SK-MEL-5 (cell line): ENCODE data around the gene DHRS7B. TPM values are rescaled to one million over a fixed set of nuclear protein-coding genes. Genes with fewer than 3 reads are reported as not detected.
"Not testable (repeated sequence)": the region's sequence is repeated elsewhere in the genome, so short reads cannot be mapped to it uniquely, and the experiment has no call there.

ENCODE experiments used
- DNase-seq: peaks from one replicate; pipeline ENCODE4 v3.0.0-alpha.2; 2016; ENCODE audit warnings: low read depth, low spot score
- in situ Hi-C: cut with HindIII; loops from 2 replicates; pipeline ENCODE4 v1.10.0; 2016; ENCODE audit warnings: low sequenced_read_pairs, high pct_unique_total_duplicates, low pct_unique_long_range_greater_than_20kb
- polyA plus RNA-seq, 2 experiments: library from polyadenylated mRNA; depleted of rRNA; stranded (reverse); fragments of >200 nt; gene quantifications; 2 replicates each; pipeline ENCODE4 v1.2.3, GENCODE V29; 2015
- total RNA-seq: library from RNA; depleted of rRNA; stranded (reverse); fragments of >200 nt; shearing (Covaris generic); gene quantifications from 2 replicates; pipeline ENCODE4 v1.2.3, GENCODE V29; 2014; rRNA removed

Gene DHRS7B, protein sequence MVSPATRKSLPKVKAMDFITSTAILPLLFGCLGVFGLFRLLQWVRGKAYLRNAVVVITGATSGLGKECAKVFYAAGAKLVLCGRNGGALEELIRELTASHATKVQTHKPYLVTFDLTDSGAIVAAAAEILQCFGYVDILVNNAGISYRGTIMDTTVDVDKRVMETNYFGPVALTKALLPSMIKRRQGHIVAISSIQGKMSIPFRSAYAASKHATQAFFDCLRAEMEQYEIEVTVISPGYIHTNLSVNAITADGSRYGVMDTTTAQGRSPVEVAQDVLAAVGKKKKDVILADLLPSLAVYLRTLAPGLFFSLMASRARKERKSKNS
- total RNA-seq: 17.7 and 24.4 TPM in 2 replicates
- 18.4 and 20.0 TPM in 2 replicates for polyA plus RNA-seq (2015; cell fraction: cytosol; rRNA removed)
- 0.65 and 10.2 TPM in 2 replicates for polyA plus RNA-seq (2015; cell fraction: nucleus; rRNA removed)

DNA sequence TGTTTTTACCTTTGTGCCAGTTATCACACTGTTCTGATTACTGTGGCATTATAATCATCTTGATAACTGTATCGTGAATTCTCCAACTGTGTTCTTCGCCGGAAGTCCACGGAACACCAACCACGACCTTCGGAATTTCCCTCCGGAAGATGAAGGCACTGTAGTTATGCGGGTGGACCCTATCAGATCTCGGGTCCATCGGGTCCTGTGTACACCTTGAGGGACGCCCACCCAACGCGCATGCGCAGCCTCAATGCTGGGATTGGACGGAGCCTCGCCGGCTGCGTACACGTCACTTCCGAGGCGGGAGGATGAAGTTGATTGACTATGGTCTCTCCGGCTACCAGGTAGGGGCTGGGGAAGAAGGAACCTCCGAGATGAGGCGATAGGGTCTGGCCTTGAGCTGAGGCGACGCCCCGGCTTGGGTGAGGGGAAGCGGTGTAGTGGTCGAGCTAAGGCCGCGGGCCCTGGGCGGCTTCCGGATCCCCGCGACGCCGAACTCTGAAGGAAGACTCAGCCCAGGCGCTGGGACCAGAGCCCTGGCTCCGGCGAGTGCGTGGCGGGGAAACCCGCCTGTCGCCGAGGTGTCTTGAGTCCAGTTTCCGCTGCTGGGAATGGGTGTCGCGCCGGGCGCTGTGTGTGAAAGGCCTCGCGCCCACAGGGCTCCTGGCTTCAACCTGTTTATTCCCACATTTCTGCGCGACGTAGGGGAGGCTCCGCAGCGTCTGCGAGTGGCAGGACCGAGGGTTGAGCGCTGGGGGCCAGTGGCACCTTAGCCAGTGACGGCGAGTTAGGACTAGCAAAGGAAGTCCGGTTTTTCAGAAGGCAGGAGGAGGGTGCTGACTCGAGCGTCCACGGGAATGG is at the start of gene DHRS7B:
Gene DHRS7B, plus strand, starts transcription at position 320 of the 864 bp plus-strand sequence. Its CDS starts 8 bp downstream, at position 328.
- DNase-seq: peak; percentile 96
- in situ Hi-C loops: no loop called here

DNA sequence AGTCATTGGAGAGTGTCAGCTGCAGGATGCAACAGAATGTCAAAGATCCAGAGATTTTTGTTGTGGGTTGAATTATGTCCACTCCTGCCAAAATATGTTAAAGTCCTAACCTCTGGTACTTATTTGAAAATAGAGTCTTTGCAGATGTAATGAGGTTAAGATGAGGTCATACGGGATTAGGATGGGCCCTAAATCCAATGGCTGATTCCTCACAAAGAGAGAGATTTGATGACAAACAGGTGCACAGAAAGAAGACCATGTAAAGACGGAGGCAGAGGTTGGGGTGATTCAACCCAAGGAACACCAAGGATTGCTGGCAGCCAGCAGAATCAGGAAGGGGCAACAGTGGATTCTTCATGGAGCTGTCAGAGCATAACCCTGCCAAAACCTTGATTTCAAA is 49.5 kb upstream of the DHRS7B start:
- in situ Hi-C loops: no loop called here
- DNase-seq: no peak

DNA sequence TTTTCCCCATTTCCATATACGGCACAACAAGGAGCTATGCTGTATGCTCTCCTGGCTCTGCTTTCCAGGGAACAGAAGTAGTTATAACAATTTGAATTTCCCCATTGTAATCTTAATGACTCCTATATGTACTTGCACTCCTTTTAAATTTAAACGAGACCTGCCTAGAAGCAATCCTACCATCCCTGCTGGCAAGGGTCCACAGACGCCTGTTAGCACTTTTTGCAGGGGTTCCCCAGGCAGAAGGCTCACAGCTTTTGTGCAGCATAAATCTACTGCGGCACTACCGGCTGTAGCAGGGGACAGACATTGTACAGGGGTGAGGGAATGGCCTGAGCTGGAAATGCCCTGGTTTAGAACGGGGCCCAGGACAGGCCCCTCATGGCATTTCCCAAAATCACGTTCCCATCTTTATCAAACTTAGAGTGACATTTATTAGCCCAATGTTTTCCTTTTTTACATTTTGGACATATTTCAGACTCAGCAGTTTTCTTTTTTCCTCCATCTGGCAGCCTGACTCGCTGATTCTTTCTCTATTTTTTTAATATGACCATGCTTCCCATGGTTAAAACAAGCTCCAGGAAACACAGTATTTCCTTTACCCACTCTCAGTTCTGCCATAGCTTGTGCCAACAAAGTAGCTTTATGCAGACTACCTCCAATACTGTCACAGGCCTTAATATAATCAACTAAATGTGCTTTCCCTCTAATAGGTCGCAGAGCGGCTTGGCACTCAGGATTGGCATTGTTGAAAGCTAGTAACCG is 48.6 kb upstream of the DHRS7B start:
- no peak for DNase-seq
- in situ Hi-C loops: no loop called here

DNA sequence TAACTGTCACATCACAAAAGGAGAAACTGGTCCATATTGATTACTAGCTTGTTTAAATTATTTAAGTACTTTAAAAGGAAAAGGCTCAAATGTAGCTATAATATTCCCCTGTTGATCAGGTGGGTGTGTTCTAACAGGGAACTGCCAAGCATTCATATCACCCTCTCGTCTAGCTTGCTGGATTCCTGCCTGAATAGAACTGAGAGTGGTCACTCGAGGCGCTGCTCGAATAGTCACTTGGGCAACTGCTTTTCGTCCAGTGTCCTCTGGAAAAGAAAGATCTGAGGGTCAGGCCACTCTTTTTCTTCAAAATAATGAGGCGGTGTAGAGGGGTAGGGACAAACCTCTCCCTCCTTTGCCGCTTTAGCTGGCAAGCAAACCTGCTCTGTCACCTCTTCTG is 47.6 kb upstream of the DHRS7B start:
- in situ Hi-C loops: no loop called here
- no peak for DNase-seq

DNA sequence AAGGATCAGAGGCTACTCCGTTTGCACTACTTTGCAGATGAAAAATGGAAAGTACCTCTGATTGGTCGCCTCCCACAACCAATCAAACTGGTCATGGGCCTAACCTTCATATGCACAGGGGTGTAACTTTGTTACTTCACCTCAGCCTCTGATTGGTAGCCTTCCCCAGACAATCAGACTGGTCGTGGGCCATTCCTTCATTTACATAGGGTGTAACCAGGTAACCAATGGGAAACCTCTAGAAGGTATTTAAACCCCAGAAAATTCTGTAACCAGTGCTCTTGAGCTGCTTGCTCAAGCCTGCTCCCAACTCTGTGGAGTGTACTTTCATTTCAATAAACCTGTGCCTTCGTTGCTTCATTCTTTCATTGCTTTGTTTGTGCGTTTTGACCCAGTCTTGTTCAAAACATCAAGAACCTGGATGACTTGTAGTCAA is 44.7 kb upstream of the DHRS7B start:
- DNase-seq: peak; percentile 38
- in situ Hi-C loops: no loop called here

DNA sequence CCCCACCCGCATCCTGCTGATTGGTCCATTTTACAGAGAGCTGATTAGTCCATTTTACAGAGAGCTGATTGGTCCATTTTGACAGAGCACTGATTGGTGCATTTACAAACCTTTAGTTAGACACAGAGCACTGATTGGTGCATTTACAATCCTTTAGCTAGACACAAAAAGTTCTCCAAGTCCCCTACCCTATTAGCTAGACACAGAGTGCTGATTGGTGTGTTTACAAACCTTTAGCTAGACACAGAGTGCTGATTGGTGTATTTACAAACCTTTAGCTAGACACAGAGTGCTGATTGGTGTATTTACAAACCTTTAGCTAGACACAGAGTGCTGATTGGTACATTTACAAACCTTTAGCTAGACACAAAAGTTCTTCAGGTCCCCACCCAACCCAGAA is 41.5 kb upstream of the DHRS7B start:
- in situ Hi-C loops, DNase-seq: not testable (repeated sequence)

DNA sequence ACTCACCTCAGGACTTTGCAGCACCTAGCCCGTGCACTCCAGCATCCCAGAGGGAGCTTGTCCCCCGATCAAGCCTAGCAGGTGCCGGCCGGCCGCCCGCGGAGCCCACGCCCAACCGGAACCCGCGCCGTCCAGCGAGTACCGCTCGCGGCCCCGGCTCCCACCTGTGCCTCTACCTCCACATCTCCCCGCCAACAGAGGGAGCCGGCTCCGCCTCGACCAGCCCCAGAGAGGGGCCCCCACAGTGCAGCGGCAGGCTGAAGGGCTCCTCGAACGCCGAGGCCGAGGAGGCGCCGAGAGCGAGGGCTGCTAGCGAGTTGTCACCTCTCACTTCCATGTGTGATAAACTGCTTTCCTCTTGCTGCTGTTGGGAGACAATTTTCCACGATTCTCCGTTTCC is 41.1 kb upstream of the DHRS7B start:
- DNase-seq: no peak
- in situ Hi-C loops: no loop called here

DNA sequence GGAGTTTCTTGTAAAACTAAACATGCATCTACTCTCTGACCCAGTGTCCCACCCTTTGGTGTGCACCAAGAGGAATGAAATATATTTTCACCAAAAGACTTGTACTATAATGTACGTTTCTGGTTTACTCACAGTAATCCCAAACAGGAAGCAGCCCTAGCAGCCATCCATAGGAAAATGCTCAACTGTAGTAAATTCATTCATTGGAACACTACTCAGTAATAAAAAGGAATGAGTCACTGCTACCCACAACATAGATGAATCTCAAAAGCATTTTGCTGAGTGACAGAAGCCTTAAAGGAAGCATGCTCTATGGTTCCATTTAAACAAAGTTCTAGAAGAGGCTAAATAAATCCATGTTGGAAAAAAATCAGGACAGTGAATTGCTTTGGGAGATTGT is 37.6 kb upstream of the DHRS7B start:
- in situ Hi-C loops: no loop called here
- peak; percentile 56 for DNase-seq

DNA sequence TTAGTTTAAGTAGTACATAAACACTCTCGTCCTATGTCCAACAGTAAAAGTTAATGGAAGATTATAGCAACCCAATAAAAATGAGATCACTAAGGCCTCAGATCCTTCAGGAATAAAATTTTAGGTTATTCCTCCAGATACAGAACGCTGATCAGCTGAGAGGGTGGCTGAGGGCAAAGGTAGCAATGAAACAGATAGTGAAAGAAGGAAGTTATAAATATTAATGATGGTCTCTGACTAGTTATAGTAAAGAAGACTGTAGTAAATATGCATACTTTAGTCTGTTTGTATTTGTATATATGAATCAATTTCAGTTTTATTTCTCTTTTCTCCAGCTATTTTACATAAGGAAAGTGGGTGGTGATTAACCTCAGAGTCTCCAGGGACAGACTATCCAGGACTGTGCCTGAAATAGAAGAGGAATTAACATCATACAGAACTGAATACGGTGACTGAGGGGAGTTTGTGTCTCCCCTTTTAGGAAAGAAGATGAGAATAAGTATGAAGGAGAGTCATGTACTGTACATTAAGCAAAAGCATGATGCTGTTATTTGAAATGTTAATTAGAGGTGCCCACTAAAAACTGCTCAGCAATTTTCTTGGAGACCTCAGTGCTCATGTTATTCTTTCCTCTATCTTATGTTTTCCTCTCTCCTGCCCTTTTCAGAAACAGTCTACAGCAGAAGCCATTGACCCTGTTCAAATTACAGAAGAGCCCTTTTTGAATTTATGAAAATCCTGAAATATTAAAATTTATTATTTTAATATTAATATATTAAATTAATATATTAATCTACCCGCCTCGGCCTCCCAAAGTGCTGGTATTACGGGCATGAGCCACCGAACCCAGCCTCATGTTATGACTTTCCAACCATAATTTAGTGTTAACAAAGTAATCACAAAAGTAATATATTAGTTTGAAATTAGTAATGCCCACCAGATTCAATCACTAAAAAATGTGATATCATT is 36.5 kb upstream of the DHRS7B start:
- in situ Hi-C loops: no loop called here
- DNase-seq: peak; percentile 26

DNA sequence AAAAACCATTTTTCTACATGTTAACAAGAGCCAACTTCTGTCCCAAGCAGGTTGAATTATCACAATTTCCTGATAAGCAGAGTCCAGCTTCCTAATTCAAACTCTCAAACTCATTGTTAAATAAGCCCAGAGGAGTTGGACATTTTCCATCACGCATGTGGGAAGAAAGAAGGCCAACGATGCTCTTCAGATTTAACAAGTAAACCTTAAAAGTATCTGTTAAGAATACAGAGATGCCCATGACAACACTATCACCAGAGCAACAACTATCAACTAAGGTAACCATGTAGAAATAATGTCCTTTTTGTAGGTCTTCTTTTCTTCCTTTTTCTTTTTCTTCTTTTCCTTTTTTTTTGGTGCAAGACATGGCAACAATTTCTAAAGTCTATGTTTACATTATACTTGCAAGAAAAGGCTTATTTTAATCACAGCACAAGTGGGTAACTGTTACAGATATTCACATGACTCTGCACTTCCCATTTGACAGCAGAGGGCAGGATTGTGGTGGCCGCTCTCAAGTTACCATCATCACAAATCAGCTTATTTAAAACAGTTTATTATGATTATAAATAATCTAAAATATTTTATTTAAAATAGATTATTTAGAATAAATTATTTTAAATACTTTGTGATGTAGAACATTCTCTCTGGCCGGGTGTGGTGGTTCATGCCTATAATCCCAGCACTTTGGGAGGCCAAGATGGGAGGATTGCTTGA is 35.7 kb upstream of the DHRS7B start:
- peak; percentile 78 for DNase-seq
- in situ Hi-C loops: no loop called here

DNA sequence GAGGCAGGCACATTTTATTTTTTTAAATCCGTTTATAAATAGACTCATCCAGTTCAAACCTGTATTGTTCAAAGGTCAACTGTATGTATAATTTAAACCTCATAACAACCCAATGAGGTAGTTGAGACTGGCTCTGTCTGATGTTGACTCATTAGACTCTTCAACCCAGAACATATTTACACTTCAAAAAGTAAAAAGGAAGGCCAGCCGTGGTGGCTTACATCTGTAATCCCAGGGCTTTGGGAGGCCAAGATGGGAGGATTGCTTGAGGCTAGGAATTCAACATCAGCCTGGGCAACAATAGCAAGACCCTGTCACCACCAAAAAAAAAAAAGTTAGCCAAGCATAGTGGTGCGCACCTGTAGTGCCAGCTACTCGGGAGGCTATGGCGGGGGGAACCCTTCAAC is 32.5 kb upstream of the DHRS7B start:
- in situ Hi-C loops: no loop called here
- DNase-seq: no peak

DNA sequence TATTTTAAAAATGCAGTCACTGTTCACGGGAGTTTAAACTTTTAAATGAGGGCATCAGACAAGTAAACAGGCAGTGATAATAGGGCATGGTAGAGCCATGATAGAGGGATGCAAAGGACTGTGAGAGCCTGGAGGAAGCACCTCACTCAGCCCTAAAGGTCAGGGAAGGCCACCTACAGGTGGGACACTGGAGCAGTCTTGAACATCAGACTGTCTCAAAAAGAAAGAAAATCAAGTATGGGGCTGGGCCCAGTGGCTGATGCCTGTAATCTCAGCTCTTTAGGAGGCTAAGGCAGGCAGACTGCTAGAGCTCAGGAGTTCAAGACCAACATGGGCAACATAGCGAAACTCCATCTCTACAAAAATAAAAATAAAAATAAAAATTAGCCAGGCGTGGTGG is 31.0 kb upstream of the DHRS7B start:
- no peak for DNase-seq
- in situ Hi-C loops: no loop called here

DNA sequence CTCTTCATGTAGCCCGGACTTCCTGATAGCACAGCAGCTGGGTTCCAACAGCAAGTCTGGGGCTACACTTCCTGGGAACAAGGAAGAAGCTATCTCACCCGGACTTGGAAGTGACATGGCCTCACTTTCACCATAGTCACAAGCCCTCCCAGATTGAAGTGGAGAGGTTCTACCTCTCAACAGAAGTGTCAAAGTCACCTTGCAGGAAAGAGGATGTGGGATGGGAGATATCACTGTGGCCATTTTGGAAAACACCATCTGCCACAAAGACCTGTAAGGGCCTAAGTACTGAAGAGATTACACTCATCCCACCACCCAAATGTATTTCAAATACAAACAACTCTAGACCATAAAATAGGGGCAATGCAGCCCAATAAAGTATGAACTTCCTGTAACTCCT is 29.9 kb upstream of the DHRS7B start:
- DNase-seq: no peak
- in situ Hi-C loops: no loop called here

DNA sequence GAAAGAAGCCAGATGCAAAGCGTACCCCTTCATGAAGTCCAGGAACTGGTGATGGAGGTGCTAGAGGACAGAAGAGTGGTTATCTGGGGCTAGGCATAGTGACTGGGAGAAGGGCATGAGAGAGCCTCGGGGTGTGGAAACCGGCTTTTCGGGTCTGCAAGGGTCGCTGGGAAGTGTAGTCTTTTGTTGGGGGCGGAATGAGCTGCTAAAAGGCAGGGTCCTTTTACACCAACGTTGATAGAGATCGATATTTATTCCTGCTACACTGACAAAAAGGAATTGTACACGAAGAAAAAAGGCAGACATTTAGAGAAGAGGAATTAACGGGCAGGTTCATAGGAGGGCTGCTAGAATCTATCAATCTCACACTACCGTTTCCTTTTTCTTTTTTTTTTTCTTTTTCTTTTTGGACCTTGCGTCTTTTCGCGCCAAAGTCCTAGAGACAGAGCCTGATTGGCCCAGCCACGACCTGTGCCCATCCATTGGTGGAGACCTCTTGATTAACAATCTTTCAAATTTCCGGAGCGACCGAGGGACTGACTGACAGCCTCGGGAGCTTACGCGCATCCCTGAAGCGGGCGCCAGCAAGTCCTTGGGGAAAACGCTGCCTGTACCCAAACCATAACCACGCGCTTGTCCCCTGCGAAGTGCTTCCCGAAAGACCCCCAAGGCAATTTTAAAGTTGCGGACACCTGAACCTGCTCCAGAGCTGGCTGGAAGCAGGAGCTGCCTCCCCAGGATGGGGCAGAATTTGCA is 27.7 kb upstream of the DHRS7B start:
- in situ Hi-C loops: no loop called here
- peak; percentile 94 for DNase-seq

DNA sequence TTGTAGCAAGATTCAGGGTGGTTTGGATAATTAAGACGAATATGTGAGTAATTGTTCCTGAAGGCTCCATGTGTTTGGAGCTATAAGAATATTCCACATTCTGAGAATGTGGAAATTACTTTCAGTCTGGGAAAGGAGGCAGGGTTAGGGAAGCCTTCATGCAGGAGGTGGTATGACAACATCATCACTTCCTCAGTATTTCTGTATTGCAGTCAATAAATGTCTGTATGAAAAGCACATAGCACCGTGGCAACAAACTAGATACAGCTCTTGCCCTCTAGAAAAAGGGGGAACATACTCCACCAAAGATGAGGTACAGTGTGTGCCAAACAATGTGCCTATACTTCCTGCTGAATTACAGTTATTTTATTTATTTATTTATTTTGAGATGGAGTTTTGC is 26.1 kb upstream of the DHRS7B start:
- DNase-seq: no peak
- in situ Hi-C loops: no loop called here

DNA sequence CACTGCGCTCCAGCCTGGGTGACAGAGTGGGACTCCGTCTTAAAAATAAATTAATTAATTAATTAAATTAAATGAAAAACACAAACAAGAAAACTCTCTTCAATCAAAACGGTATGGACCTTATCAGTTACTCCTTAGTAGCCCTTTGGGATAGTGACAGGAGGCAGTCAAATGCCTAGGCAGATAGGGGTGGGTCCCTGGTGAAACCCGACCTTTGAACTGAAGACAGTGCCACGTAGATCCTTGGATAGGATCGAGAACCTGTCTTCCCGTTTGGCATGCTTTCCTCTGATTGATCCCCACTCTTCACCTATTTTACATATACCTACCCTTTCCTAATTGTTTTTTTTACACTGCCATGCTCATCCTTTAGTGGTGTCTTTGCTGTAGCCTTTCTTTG is 22.2 kb upstream of the DHRS7B start:
- DNase-seq: no peak
- in situ Hi-C loops: no loop called here
